Measurements from ENCODE around the gene SPATA19.
"Not testable (repeated sequence)": the region's sequence is repeated elsewhere in the genome, so short reads cannot be mapped to it uniquely, and the experiment has no call there.

The SPATA19 gene, protein sequence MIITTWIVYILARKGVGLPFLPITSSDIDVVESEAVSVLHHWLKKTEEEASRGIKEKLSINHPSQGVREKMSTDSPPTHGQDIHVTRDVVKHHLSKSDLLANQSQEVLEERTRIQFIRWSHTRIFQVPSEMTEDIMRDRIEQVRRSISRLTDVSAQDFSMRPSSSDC

GRCh38 chr11:133845413-133845812 is at the start of gene SPATA19:
Gene SPATA19 (minus strand): TSS chr11:133845513. CDS start chr11:133845446, 67 bp downstream.
- H3K27ac Mint-ChIP-seq, result no peak within 1 kb of the TSS
- H3K4me3 Mint-ChIP-seq, result no peak within 1 kb of the TSS
- H3K9me3 Mint-ChIP-seq, result peaks cover 12% of the 10 kb centered on the region
- ATAC-seq, result no peak
- H3K27me3 Mint-ChIP-seq, result no peaks in the 10 kb centered on the region
- no peaks in the 10 kb centered on the region for H3K36me3 Mint-ChIP-seq
- no peaks in the 10 kb centered on the region for H3K4me1 Mint-ChIP-seq

- H3K27me3 Mint-ChIP-seq, result peaks cover 32% of the 10 kb centered on the region
- peak overlapping the region; percentile 0 for H3K27ac Mint-ChIP-seq
- H3K4me3 Mint-ChIP-seq, result no peak overlapping the region
- H3K36me3 Mint-ChIP-seq, result no peaks in the 10 kb centered on the region
- ATAC-seq, result peak; percentile 78
- H3K9me3 Mint-ChIP-seq, result no peaks in the 10 kb centered on the region
- peaks cover 36% of the 10 kb centered on the region for H3K4me1 Mint-ChIP-seq
Observed at GRCh38 chr11:133895061-133895479, 49.8 kb upstream of the SPATA19 start.

- H3K27me3 Mint-ChIP-seq, result peaks cover 32% of the 10 kb centered on the region
- H3K4me3 Mint-ChIP-seq, result no peak overlapping the region
- no peak for ATAC-seq
- peaks cover 30% of the 10 kb centered on the region for H3K4me1 Mint-ChIP-seq
- no peak overlapping the region for H3K27ac Mint-ChIP-seq
- H3K36me3 Mint-ChIP-seq, result no peaks in the 10 kb centered on the region
- no peaks in the 10 kb centered on the region for H3K9me3 Mint-ChIP-seq
Observed at GRCh38 chr11:133893381-133893780, 48.1 kb upstream of the SPATA19 start.

DNA sequence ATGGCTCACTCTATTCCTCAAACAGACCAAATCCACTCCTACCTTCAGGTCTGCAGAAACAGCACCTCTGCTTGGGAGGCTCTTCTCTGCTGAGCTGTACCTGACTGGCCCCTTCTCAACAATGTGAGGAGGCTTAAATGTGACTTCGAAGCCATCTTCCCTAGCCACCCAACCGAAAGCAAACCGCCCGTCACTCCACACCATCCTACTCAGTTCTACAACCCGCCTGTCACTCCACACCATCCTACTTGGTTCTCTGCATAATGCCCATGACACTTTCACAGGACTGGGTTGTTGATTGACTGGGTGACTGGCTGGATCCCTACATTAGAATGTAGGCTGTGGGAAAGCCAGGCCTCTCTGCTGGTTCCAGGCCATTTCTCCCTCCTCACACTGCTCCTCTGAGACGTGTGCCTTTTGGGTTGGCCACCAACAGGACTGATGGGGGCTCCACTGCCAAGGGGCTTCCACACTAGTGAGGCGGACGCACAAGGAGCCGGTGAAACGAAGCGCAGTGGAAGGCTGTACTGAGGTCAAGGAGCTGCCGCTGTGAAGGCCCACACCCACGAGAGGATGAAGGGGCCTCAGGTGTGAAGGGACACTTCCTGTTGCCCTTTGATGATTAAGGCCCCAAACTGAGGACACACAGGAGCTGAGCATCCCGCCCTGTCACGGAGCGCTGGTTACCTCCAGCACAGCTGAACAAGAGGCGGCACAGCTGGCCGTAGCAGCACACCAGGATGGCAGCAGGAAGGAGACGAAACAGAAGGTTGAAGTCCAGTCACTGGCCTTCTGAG is 47.5 kb upstream of the SPATA19 start:
- no peak overlapping the region for H3K27ac Mint-ChIP-seq
- H3K9me3 Mint-ChIP-seq, result no peaks in the 10 kb centered on the region
- peaks cover 38% of the 10 kb centered on the region for H3K27me3 Mint-ChIP-seq
- ATAC-seq, result no peak
- H3K36me3 Mint-ChIP-seq, result no peaks in the 10 kb centered on the region
- H3K4me1 Mint-ChIP-seq, result peaks cover 24% of the 10 kb centered on the region
- H3K4me3 Mint-ChIP-seq, result no peak overlapping the region

GRCh38 chr11:133892126-133892525 is 46.8 kb upstream of the SPATA19 start:
- peaks cover 20% of the 10 kb centered on the region for H3K4me1 Mint-ChIP-seq
- H3K9me3 Mint-ChIP-seq, result no peaks in the 10 kb centered on the region
- no peak overlapping the region for H3K27ac Mint-ChIP-seq
- no peak for ATAC-seq
- H3K4me3 Mint-ChIP-seq, result no peak overlapping the region
- peaks cover 45% of the 10 kb centered on the region for H3K27me3 Mint-ChIP-seq
- H3K36me3 Mint-ChIP-seq, result no peaks in the 10 kb centered on the region

DNA sequence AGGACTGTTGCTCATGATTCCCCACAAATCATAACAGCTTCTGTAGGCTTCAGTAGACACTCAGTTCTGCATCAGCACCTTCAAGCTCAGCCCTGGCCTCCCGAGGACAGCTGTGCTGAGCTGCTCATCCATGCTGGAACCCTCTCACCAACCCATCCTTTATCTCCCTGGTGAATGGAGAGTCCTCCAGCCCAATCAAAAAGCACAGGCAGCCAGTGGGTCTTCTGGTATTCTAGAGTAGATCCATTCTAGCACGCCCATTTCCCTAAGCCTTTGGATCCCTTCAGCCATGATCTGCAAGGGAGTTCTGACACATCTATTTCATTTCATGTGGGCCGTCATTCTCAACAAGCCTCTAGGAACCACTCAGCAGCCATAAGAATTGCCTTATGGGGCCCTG is 44.6 kb upstream of the SPATA19 start:
- no peak for ATAC-seq
- Mint-ChIP-seq H3K27ac (no peak overlapping the region), H3K27me3 (peaks cover 51% of the 10 kb centered on the region), H3K4me1 (peaks cover 7% of the 10 kb centered on the region), H3K9me3 (no peaks in the 10 kb centered on the region), H3K4me3 (no peak overlapping the region), H3K36me3 (no peaks in the 10 kb centered on the region)

DNA sequence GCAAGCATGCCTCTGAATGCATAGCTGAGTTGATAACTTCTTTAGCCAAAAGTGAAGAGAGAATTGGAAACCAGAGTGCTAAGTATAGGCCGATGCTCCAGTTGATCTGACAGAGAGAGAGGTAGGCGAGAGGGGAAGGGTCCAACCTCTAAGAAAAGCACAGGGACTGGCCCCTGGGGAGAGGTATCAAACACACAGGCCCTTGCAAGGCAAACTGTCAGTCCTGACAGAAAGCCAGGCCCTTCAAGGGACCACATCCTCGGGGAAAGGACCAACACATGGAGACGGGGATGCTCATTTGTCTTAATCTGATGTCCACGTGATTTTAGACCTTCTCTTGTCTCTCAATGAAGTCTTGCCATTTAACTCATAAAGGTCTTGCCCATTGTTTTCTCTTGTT is 43.9 kb upstream of the SPATA19 start:
- Mint-ChIP-seq H3K27me3 (peaks cover 51% of the 10 kb centered on the region), H3K9me3 (no peaks in the 10 kb centered on the region), H3K36me3 (no peaks in the 10 kb centered on the region), H3K4me3 (no peak overlapping the region), H3K27ac (no peak overlapping the region), H3K4me1 (no peaks in the 10 kb centered on the region)
- no peak for ATAC-seq

- Mint-ChIP-seq H3K27ac (no peak overlapping the region), H3K9me3 (peaks cover 8% of the 10 kb centered on the region), H3K36me3 (no peaks in the 10 kb centered on the region), H3K4me1 (no peaks in the 10 kb centered on the region), H3K27me3 (peaks cover 54% of the 10 kb centered on the region), H3K4me3 (no peak overlapping the region)
- ATAC-seq, result no peak
Observed at GRCh38 chr11:133887692-133888332, 42.5 kb upstream of the SPATA19 start.

DNA sequence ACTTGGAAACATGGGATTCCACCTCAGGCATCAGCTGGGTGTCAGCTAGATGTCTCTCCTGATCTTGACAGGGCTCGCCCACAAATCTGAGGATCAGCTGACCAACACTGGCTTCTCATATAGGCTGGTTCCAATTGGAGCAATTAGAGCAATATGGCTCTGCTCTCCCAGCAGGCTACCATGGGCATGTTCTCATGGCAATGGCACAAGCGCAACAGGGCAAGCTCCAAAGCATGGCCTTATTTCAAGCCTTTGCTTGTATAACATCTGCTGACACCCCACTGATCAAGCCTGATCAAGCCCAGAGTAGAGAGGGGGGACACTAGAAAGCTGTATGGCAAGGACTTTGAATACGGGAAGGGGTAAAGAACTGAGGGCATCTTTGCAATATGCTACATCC is 40.7 kb upstream of the SPATA19 start:
- Mint-ChIP-seq H3K27ac (no peak overlapping the region), H3K4me3 (no peak overlapping the region), H3K9me3 (peaks cover 11% of the 10 kb centered on the region), H3K36me3 (no peaks in the 10 kb centered on the region), H3K4me1 (no peaks in the 10 kb centered on the region), H3K27me3 (peaks cover 50% of the 10 kb centered on the region)
- ATAC-seq, result no peak

DNA sequence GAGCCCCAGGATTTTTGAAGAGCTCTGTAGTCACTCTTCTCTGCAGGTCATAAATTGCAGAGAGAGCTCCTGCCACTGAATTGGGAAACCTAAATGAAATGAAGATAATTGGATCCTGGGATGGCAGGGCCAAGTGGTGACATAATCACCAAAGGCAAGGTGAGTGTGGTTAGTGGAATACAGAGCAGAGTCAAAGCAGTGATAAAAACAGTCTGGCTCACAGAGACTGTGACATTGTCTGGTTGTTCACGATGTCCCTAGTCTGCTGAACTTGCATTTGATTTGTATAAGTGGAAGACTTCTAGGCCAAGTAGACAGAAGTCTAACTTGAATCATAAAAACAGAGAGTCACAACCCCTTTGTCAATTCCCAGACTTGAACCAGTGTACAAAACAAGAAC is 26.8 kb upstream of the SPATA19 start:
- Mint-ChIP-seq H3K4me3 (no peak overlapping the region), H3K4me1 (no peaks in the 10 kb centered on the region), H3K27me3 (no peaks in the 10 kb centered on the region), H3K9me3 (peaks cover 3% of the 10 kb centered on the region), H3K27ac (no peak overlapping the region), H3K36me3 (no peaks in the 10 kb centered on the region)
- ATAC-seq, result no peak

DNA sequence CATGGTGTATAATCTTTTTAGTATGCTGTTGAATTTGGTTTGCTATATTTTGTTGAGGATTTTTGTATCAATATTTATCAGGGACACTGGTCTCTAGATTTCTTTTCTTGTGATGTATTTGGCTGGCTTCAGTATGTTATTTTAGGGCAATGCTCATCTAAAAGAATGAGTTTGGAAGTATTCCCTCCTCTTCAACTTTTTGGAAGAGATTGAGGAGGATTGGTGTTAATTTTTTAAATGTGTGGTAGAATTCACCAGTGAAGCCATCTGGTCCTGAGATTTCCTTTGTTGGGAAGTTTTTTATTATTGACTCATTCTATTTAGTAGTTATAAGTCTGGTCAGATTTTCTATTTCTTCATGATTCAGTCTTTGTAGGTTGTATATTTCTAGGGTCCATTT is 22.1 kb upstream of the SPATA19 start:
- Mint-ChIP-seq H3K27me3 (peaks cover 26% of the 10 kb centered on the region), H3K9me3 (no peaks in the 10 kb centered on the region), H3K4me3 (no peak overlapping the region), H3K27ac (no peak overlapping the region), H3K4me1 (no peaks in the 10 kb centered on the region), H3K36me3 (no peaks in the 10 kb centered on the region)
- no peak for ATAC-seq

DNA sequence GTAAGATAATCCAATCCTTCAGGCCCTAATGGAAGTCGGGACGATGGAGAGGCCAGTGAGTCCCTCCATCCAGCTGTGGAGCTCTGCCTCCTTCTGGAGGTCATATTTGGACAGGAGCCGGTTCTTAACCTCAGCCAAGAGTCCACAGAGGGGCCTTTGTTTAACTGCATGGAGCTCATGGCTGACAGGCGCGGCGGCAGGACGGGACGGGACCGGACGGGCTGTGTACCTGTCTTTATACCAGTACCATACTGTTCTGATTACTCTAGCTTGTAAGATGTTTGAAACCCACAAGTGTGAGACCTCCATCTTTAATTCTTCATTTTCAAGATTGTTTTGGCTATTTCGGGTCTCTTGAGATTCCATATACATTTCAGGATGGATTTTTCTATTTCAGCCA is 20.2 kb upstream of the SPATA19 start:
- ATAC-seq, result no peak
- H3K4me3 Mint-ChIP-seq, result no peak overlapping the region
- H3K4me1 Mint-ChIP-seq, result no peaks in the 10 kb centered on the region
- H3K36me3 Mint-ChIP-seq, result no peaks in the 10 kb centered on the region
- H3K27me3 Mint-ChIP-seq, result peaks cover 27% of the 10 kb centered on the region
- H3K27ac Mint-ChIP-seq, result no peak overlapping the region
- no peaks in the 10 kb centered on the region for H3K9me3 Mint-ChIP-seq

DNA sequence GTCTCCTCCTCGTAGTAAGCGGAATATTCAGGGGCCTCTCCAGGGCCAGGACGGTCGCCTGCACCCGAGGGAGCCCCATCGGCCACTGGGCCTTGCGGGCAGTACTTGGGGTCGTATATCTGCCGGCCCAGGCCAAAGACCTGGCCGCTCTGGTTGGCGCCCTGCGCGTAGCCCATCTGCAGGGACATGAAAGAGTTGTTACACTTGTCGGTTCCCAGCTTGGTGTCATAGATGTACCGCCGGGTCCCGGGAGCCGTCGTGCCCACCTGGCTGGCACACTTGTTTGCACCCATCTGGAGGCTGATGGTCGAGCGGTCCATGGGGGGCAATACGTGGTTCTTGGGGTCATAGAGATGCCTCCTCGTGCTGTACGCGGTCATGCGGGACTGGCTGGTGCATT is 19.4 kb upstream of the SPATA19 start:
- ATAC-seq, result no peak
- Mint-ChIP-seq H3K9me3 (no peaks in the 10 kb centered on the region), H3K4me1 (no peaks in the 10 kb centered on the region), H3K27me3 (peaks cover 31% of the 10 kb centered on the region), H3K27ac (no peak overlapping the region), H3K4me3 (no peak overlapping the region), H3K36me3 (no peaks in the 10 kb centered on the region)

GRCh38 chr11:133860151-133860550 is 14.8 kb upstream of the SPATA19 start:
- Mint-ChIP-seq H3K4me3 (no peak overlapping the region), H3K27ac (no peak overlapping the region), H3K4me1 (no peaks in the 10 kb centered on the region), H3K9me3 (no peaks in the 10 kb centered on the region), H3K27me3 (peaks cover 37% of the 10 kb centered on the region), H3K36me3 (no peaks in the 10 kb centered on the region)
- no peak for ATAC-seq

DNA sequence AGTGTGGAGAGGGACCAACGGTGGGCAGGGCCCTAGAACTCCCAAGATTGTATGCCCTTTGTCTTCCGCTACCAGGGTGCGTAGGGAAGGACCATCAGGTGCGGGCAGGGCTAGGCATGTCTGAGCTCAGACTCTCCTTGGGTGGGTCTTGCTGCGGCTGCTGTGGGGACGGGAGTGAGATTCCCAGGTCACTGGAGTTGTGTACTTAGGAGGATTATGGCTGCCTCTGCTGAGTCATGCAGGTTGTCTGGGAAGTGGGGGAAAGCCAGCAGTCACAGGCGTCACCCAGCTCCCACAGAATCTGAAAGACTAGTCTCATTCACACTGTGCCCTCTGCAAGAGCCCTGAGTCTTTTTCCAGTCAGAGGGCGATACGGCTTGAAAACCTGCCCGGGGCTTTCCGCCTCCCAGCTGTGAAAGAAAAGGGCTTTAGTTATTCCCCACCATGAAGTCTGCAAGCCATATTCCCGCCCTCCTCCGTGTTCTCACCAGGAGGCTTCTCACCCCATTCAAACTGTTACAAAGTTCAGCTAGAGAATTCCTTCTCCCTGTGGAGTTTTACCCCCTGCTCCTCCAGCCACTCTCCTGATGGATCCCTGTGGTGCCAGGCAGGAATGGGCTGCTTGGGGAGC is 9.1 kb upstream of the SPATA19 start:
- not testable (repeated sequence) for ATAC-seq, H3K27ac Mint-ChIP-seq, H3K4me3 Mint-ChIP-seq

More for the DNA sequence above, 9.1 kb upstream of the SPATA19 start:
- not testable (repeated sequence) for H3K4me1 Mint-ChIP-seq, H3K36me3 Mint-ChIP-seq
- H3K27me3 Mint-ChIP-seq, result peaks cover 30% of the 10 kb centered on the region
- peaks cover 11% of the 10 kb centered on the region for H3K9me3 Mint-ChIP-seq
